Uterus (tissue), 2 donors: ENCODE results near the gene TDRD10.

Experiments used
- POLR2A ChIP-seq, 2 donors: fragments of 450-650 bp; IDR thresholded peaks; one replicate each; pipeline ENCODE4 v1.6.1; 2016; ENCODE audit warnings: antibody characterized with exemption in 2 of 2, mild to moderate bottlenecking in 1 of 2, moderate library complexity in 1 of 2
- TF ChIP-seq, protein P1 (sequence below), 4 experiments: fragments of 200-600 bp in 2 of 4; fragments of 450-650 bp in 2 of 4; sonication (generic) in 2 of 4; IDR thresholded peaks; one replicate each; pipeline ENCODE4 v1.5.1; 2016 to 2019; ENCODE audit warnings: antibody characterized with exemption in 4 of 4, mild to moderate bottlenecking in 2 of 4, moderate library complexity in 1 of 4

DNA sequence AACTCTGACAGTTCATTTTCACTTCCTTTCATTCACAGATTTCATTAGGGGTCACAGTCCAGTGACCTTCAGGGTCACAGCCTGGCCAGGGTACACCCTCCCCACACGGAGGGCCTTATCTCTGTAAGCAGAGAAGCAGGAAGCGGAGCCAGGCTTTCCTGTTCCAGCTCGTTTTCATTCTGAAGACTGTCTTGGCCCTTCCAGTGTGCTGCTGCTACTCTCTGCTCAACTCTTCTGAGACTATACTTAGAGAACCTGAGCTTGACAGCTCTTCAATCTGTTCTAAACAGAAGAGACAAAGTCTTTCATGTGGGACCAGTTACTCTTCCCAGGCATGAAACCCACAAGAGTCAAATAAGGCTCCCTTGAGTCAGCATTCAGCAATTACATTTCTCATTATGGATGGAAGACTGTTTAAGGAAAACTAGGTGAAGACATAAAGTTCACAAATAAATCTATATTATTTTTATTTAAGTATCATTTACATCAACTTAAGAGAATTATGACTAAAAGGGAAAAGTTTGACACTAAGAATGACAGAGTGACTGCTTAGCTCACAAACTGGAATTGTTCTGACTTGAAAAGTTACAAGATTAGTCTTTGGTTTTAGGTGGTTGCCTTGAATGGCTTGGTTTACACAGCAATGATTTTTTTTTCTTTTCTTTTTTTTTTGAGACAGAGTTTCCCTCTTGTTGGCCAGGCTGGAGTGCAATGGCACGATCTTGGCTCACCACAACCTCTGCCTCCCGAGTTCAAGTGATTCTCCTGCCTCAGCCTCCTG is 4.8 kb upstream of the TDRD10 start:
- TF ChIP-seq, protein P1, sequence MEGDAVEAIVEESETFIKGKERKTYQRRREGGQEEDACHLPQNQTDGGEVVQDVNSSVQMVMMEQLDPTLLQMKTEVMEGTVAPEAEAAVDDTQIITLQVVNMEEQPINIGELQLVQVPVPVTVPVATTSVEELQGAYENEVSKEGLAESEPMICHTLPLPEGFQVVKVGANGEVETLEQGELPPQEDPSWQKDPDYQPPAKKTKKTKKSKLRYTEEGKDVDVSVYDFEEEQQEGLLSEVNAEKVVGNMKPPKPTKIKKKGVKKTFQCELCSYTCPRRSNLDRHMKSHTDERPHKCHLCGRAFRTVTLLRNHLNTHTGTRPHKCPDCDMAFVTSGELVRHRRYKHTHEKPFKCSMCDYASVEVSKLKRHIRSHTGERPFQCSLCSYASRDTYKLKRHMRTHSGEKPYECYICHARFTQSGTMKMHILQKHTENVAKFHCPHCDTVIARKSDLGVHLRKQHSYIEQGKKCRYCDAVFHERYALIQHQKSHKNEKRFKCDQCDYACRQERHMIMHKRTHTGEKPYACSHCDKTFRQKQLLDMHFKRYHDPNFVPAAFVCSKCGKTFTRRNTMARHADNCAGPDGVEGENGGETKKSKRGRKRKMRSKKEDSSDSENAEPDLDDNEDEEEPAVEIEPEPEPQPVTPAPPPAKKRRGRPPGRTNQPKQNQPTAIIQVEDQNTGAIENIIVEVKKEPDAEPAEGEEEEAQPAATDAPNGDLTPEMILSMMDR (IDR thresholded peaks at IDR 0.05) = no peak
- peak in 1 of 2 donors; percentile 11 for TF ChIP-seq POLR2A (IDR thresholded peaks at IDR 0.05)
